GM12878 (cell line): Measurements from ENCODE around the gene ELP2. TPM values are rescaled to one million over a fixed set of nuclear protein-coding genes. Genes with fewer than 3 reads are reported as not detected.

Experiments used
- ATAC-seq: fragments of 200-7000 bp; cut with Tn5 transposase; 3 replicates; pipeline ENCODE4 v1.9.1; 2020; ENCODE audit warnings: mild to moderate bottlenecking, moderate library complexity
- BruUV-seq: library from RNA; stranded (reverse); fragments of 400-500 nt; replicated peaks from 2 replicates; lab custom pipeline; 2021; lab: Mats Ljungman, UMichigan
- CTCF ChIA-PET: fragments of 300-600 bp; sonication (Branson Sonifier 250); formaldehyde crosslinking; extraction: SDS; loops from one replicate; lab custom pipeline; 2021; ENCODE audit warnings: inconsistent platforms; lab: Yijun Ruan, JAX
- POLR2A ChIA-PET: fragments of 350-600 bp; formaldehyde crosslinking; extraction: SDS; loops from one replicate; lab custom pipeline; 2021; ENCODE audit warnings: inconsistent platforms; lab: Charles Lee
- RAD21 ChIA-PET: fragments of 300-600 bp; sonication (Branson Sonifier 250); formaldehyde crosslinking; loops from one replicate; lab custom pipeline; 2023; ENCODE audit warnings: antibody characterized with exemption; ENCODE audit not compliant: unreplicated experiment; lab: Charles Lee
- SMC1A ChIA-PET: fragments of 300-600 bp; sonication (Branson Sonifier 250); formaldehyde crosslinking; loops from one replicate; lab custom pipeline; 2023; ENCODE audit not compliant: unreplicated experiment, uncharacterized antibody; lab: Charles Lee
- DNase-seq: peaks from one replicate; pipeline ENCODE4 v3.0.0-alpha.2; 2011; ENCODE audit warnings: low read depth, low spot score
- FAIRE-seq: peaks from 3 replicates; lab custom pipeline; 2011; peaks lifted over from hg19 to GRCh38; lab: Jason Lieb, UNC
- H2AFZ ChIP-seq: 2 replicates; pipeline ENCODE4 v1.6.0; 2011; ENCODE audit warnings: low read depth, low read length, control low read depth; ENCODE audit not compliant: control insufficient read depth
- H3K27ac ChIP-seq: 2 replicates; pipeline ENCODE4 v1.5.1; 2011; ENCODE audit warnings: control low read depth; ENCODE audit not compliant: control insufficient read depth, insufficient read depth
- H3K27me3 ChIP-seq, 2 experiments: replicated peaks in 1 of 2; 2 replicates each; pipeline versions ENCODE4 v1.6.0 to v1.6.1; 2011; ENCODE audit warnings: low read length in 1 of 2; ENCODE audit not compliant: control insufficient read depth in 2 of 2, insufficient read depth in 2 of 2
- H3K36me3 ChIP-seq, 2 experiments: 2 replicates each; pipeline ENCODE4 v1.5.1; 2011; ENCODE audit warnings: low read length in 1 of 2; ENCODE audit not compliant: control insufficient read depth in 2 of 2, insufficient read depth in 2 of 2
- H3K4me1 ChIP-seq: 2 replicates; pipeline ENCODE4 v1.6.1; 2011; ENCODE audit warnings: mild to moderate bottlenecking, low read length, moderate library complexity, mixed read lengths; ENCODE audit not compliant: control insufficient read depth, insufficient read depth
- H3K4me2 ChIP-seq: 2 replicates; pipeline ENCODE4 v1.6.0; 2011; ENCODE audit warnings: control low read depth; ENCODE audit not compliant: control insufficient read depth, insufficient read depth
- H3K4me3 ChIP-seq: fragments of 200-600 bp; sonication (generic); 2 replicates; pipeline ENCODE4 v1.5.1; 2016
- H3K79me2 ChIP-seq: 2 replicates; pipeline ENCODE4 v1.6.0; 2011; ENCODE audit warnings: low read length; ENCODE audit not compliant: control insufficient read depth, insufficient read depth
- H3K9ac ChIP-seq: 2 replicates; pipeline ENCODE4 v1.8.0; 2011; ENCODE audit warnings: low read length, control low read depth, mixed read lengths; ENCODE audit not compliant: control insufficient read depth, insufficient read depth
- H3K9me3 ChIP-seq: replicated peaks from 3 replicates; pipeline ENCODE4 v1.5.1; 2011; ENCODE audit warnings: mild to moderate bottlenecking, low read length; ENCODE audit not compliant: control insufficient read depth, insufficient read depth
- H4K20me1 ChIP-seq: 2 replicates; pipeline ENCODE4 v1.6.0; 2011; ENCODE audit not compliant: control insufficient read depth, insufficient read depth
- CBFB ChIP-seq: IDR thresholded peaks from 2 replicates; pipeline ENCODE4 v1.6.1; 2016; ENCODE audit warnings: antibody characterized with exemption, low read depth
- IKZF1 ChIP-seq: fragments of 450-650 bp; conservative IDR thresholded peaks from 2 replicates; pipeline ENCODE4 v1.6.1; 2017; ENCODE audit warnings: antibody characterized with exemption, mild to moderate bottlenecking
- IRF4 ChIP-seq: IDR thresholded peaks from 2 replicates; pipeline ENCODE4 v1.6.1; 2011; ENCODE audit warnings: low read depth, low read length
- JUNB ChIP-seq: IDR thresholded peaks from 2 replicates; pipeline ENCODE4 v1.6.1; 2016; ENCODE audit warnings: antibody characterized with exemption, mild to moderate bottlenecking
- NR2F1 ChIP-seq: fragments of 450-650 bp; conservative IDR thresholded peaks from 2 replicates; pipeline ENCODE4 v1.6.1; 2017; ENCODE audit warnings: mild to moderate bottlenecking
- NRF1 ChIP-seq: conservative IDR thresholded peaks from 2 replicates; pipeline ENCODE4 v1.6.1; 2011; ENCODE audit warnings: mild to moderate bottlenecking, low read depth, low read length, improper control_type of control experiment
- RUNX3 ChIP-seq: IDR thresholded peaks from 2 replicates; pipeline ENCODE4 v1.6.1; 2012; ENCODE audit warnings: low read length, inconsistent platforms
- SMARCA5 ChIP-seq: fragments of 450-650 bp; IDR thresholded peaks from 2 replicates; pipeline ENCODE4 v1.6.1; 2017; ENCODE audit warnings: mild to moderate bottlenecking
- SUZ12 ChIP-seq: fragments of 200-600 bp; sonication (generic); IDR thresholded peaks from one replicate; pipeline ENCODE4 v1.6.1; 2018; ENCODE audit warnings: antibody characterized with exemption, mild to moderate bottlenecking; ENCODE audit not compliant: unreplicated experiment
- TCF7 ChIP-seq: IDR thresholded peaks from 2 replicates; pipeline ENCODE4 v1.6.1; 2014; ENCODE audit warnings: antibody characterized with exemption, borderline replicate concordance
- ZNF274 ChIP-seq: IDR thresholded peaks from one replicate; pipeline ENCODE4 v1.8.0; 2011; ENCODE audit not compliant: insufficient read length, insufficient read depth
- in situ Hi-C: fragments of 300-500 bp; cut with MboI; formaldehyde crosslinking; loops from 9 replicates; pipeline ENCODE4 v1.14.3; 2018; ENCODE audit warnings: mixed read lengths
- intact Hi-C: fragments of 100-400 bp; cut with micrococcal nuclease; formaldehyde crosslinking; loops from one replicate; pipeline ENCODE4 v1.14.2; 2022; ENCODE audit not compliant: unreplicated experiment
- polyA plus RNA-seq, 11 experiments: library from polyadenylated mRNA; depleted of rRNA in 4 of 11; unstranded in 6 of 11; stranded (reverse) in 5 of 11; fragments of >200 nt; fragmentation: Nextera tagmentation in 4 of 11; fragmentation: Illumina TruSeq in 1 of 11; extraction: Ambion mirVana in 4 of 11; extraction: Trizol in 1 of 11; gene quantifications; 1 replicate in 1 of 11; 2 replicates in 10 of 11; pipeline versions ENCODE4 v1.2.1 to v1.2.3, GENCODE V29; 2011 to 2016; ENCODE audit warnings: inconsistent platforms in 2 of 11, missing spikeins in 2 of 11, low read depth in 1 of 11
- total RNA-seq, 4 experiments: library from RNA; depleted of rRNA in 3 of 4; stranded (reverse); fragments of >200 nt in 3 of 4; fragmentation: Illumina TruSeq in 1 of 4; extraction: Trizol in 1 of 4; gene quantifications; 2 replicates each; pipeline versions ENCODE4 v1.2.1 to v1.2.3, GENCODE V29; 2013 to 2021
- TF ChIP-seq, protein P1 (sequence below): fragments of 450-650 bp; IDR thresholded peaks from 2 replicates; pipeline ENCODE4 v1.6.1; 2016; ENCODE audit warnings: mild to moderate bottlenecking

The ELP2 gene
- total and polyA plus RNA-seq, 10 of the 15 experiments (the other 5 are each of a cell fraction or from before 2014, with no cell fraction given), result 56.9 to 134 (median 88.5) TPM

DNA sequence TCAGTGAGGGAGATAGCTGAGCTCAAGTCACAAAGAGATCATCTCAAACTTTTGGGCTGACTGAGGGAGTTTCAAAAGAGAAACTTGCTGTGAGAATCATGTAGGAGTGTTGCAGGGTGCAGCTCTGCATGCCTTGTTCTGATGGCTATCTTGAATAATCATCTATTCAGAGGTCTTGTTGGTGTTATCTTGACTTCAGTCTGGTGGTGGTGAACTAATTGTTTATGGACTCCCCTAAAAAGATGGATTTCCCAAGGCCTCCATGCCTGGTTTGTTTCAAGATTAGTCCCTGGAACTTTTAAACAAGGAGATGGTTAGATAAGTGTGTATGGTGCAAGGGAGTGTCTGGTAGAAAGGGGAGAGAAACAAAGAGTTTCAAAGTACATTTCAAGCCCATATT is 30.4 kb upstream of the ELP2 start:
- Histone ChIP-seq H3K4me1 (no peaks in the 10 kb centered on the region), H3K79me2 (no peaks in the 10 kb centered on the region), H3K36me3 (no peaks in the 10 kb centered on the region), H3K27ac (no peak overlapping the region), H3K27me3 (no peaks in the 10 kb centered on the region), H3K9me3 (peaks cover 1% of the 10 kb centered on the region; the same call in 2 of the 3 replicates), H3K4me2 (no peak overlapping the region), H2AFZ (no peak overlapping the region), H3K9ac (no peak overlapping the region), H4K20me1 (no peaks in the 10 kb centered on the region), H3K4me3 (no peak overlapping the region)
- ATAC-seq, result no peak
- no peak for DNase-seq
- ChIA-PET POLR2A (interaction anchor here (0.5 kb wide), 1 partner anchor 48 kb away, joined by 5 read pairs; no protein-coding TSS in a partner anchor), CTCF (interaction anchor here (1.1 to 9.3 kb wide), 5 partner anchors 24 to 472 kb away, joined by 3 to 178 read pairs (median 3); no protein-coding TSS in a partner anchor), SMC1A (interaction anchor here (0.8 to 8.4 kb wide), 2 partner anchors 68 to 184 kb away, joined by 3 to 167 read pairs; no protein-coding TSS in a partner anchor), RAD21 (interaction anchor here (0.7 to 1.2 kb wide), 3 partner anchors 150 to 391 kb away, joined by 3 to 4 read pairs (median 3); no protein-coding TSS in a partner anchor)
- intact Hi-C loops, result loop anchor here (5.0 to 10.0 kb wide), 4 partner anchors 342 to 658 kb away; no protein-coding TSS in a partner anchor
- no TSS peak for BruUV-seq
- no peak for TF ChIP-seq NR2F1
- TF ChIP-seq CBFB, result no peak
- no peak for TF ChIP-seq SUZ12
- TF ChIP-seq IKZF1, result no peak
- TF ChIP-seq, protein P1, sequence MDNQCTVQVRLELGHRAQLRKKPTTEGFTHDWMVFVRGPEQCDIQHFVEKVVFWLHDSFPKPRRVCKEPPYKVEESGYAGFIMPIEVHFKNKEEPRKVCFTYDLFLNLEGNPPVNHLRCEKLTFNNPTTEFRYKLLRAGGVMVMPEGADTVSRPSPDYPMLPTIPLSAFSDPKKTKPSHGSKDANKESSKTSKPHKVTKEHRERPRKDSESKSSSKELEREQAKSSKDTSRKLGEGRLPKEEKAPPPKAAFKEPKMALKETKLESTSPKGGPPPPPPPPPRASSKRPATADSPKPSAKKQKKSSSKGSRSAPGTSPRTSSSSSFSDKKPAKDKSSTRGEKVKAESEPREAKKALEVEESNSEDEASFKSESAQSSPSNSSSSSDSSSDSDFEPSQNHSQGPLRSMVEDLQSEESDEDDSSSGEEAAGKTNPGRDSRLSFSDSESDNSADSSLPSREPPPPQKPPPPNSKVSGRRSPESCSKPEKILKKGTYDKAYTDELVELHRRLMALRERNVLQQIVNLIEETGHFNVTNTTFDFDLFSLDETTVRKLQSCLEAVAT, result no peak
- no peak for TF ChIP-seq TCF7
- no peak for TF ChIP-seq JUNB
- TF ChIP-seq NRF1, result no peak
- no peak for TF ChIP-seq IRF4
- TF ChIP-seq RUNX3, result no peak
- no peak for TF ChIP-seq SMARCA5
- no peak for TF ChIP-seq ZNF274
- in situ Hi-C loops, result loop anchor here (10.0 kb wide), 1 partner anchor 475 kb away; no protein-coding TSS in a partner anchor
- no peak for FAIRE-seq
